GM19099 (cell line): ENCODE data around the gene STARD13.

Source experiments
- POLR2A ChIP-seq: IDR thresholded peaks from 3 replicates; pipeline ENCODE4 v1.6.1; 2011; ENCODE audit warnings: low read depth; ENCODE audit not compliant: insufficient read length; ENCODE audit errors: extremely low read depth

Gene STARD13

GRCh38 chr13:33193428-33193974, 92.1 kb downstream of the STARD13 start:
- no peak for TF ChIP-seq POLR2A

DNA sequence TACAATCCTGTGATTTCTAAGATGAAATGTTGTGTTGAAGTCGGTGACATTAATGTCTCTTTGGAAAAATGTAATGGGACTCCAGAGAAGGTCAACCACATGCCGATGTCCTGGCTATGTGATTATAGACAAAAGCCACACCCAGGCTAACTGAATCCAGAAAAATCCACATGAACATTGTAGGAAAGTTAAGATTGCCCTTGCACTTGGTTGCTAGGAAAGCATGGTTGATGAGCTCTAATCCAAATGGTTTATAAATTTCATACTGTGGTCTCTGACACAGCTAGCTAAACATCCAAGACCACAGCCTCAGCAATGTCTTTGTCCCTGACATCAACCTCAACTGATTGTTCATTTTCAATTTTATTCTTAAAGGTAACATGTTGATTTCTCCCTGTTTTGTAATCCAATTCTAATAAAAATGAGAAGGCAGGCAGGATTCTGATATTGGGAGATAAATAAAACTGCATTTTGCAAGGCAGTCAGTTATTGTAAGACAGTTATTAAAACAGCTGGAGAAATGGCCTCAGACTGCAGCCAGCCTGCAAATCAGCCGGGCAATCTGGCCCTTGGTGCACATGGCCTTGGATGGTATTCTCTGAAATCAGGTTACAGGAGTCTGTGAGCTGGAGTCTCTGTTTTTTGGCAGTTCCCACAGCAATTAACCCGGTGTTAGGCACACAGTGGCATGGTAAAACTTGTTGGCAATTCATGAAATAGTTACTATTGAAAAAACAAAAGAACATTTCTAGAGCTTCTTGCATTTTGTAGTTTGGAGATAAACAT, 93.9 kb downstream of the STARD13 start:
- no peak for TF ChIP-seq POLR2A

DNA sequence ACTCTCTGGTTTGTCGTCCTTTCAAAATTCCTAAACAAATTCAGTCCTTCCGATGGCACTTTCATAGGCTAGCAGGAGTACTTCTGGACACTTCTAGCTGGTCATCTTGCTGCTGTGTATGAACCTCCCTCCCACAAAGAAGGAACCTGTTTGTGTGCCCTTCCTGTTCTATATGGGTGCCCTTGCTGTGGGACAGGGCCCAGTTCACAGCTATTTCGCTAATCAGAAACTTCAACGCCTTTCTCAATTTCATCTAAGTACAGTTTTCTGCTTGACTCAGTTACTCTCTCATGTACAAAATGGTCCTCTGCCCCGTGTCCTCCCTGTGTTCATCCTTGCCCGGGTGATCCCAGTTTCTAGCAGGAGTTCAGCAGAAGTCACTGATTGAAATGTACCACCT, 96.1 kb downstream of the STARD13 start:
- no peak for TF ChIP-seq POLR2A

GRCh38 chr13:33188093-33188882, 97.3 kb downstream of the STARD13 start:
- no peak for TF ChIP-seq POLR2A

GRCh38 chr13:33186861-33187291, 98.7 kb downstream of the STARD13 start:
- TF ChIP-seq POLR2A = no peak

- no peak for TF ChIP-seq POLR2A
Measured at GRCh38 chr13:33185853-33186252, 99.7 kb downstream of the STARD13 start.

- TF ChIP-seq POLR2A = no peak
Measured at GRCh38 chr13:33184530-33184929, 101.0 kb downstream of the STARD13 start.

- no peak for TF ChIP-seq POLR2A
Measured at GRCh38 chr13:33184112-33184490, 101.5 kb downstream of the STARD13 start.

DNA sequence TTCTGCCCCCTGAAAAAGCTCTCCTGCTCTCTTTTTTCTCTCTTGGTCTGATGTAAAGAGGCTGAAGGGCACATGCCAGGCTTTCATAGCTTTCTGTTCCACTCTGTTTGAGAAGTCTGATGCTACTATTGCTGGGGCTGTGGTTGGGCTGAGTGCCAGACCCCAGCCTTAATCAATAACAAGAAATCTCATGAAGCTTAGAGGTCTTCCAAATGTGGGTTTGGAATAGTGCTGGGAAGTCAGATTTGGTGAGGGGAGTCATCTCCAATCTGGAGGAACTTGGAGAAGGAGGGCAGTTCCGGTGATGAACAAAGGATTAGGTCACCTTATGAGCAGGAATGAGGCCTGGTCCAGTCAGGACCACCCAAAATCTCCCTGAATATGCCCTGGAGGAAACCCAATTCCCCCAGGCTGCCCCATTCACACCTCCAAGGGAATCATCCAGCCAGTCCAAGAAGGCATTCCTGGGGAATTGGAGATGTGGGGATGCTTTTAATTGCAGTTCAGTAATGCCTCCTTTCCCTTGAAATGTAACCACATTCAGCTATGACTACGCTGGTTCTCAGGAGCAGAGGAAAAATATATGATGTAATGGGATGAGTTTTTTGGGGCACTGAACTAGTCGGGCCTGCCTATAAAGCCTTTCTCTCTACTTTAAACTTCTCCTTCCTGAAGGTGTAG, 102.0 kb downstream of the STARD13 start:
- no peak for TF ChIP-seq POLR2A

DNA sequence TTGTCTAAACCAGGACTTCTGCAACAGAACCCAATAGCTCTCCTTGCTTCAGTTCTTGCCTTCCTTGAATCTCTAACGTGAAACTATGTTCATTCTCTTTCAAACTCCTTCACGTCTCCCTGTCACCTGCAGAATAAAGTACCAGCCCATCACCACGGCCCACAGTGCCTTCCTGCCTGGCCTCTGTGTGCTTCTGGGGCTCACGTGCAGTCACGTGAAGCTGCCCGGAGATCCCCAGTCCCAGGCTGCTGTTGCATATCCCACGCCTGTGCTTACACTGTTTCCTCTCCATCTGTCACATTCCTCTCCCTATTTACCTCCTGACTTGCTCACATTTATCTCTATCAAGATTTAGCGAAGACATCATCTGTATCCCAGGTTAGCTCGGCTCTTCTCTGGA, 102.8 kb downstream of the STARD13 start:
- no peak for TF ChIP-seq POLR2A

DNA sequence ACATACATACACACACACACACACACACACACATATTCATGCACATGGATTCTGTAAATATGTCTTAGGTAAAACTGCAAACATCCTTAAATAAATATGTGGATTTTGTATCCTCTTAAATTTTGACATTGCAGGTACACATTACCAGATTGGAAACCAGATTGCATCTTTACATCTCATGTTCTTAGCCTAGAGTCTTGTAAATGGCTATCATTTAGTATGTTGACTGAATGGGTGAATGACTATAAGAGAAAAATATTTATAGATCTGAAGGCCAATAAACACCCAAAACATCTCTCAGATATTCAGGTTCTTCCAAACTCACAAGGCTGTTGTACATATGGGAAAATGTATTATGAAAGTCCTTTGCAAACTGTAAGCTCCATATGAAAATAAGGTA, 104.3 kb downstream of the STARD13 start:
- TF ChIP-seq POLR2A = no peak

- no peak for TF ChIP-seq POLR2A
Measured at GRCh38 chr13:33180122-33180804, 105.3 kb downstream of the STARD13 start.

- TF ChIP-seq POLR2A = no peak
Measured at GRCh38 chr13:33179463-33179862, 106.1 kb downstream of the STARD13 start.

- no peak for TF ChIP-seq POLR2A
Measured at GRCh38 chr13:33178209-33178840, 107.2 kb downstream of the STARD13 start.
